Measurements from ENCODE around the gene HOXB4.

- TF ChIP-seq CTCF (IDR thresholded peaks at IDR 0.05): no peak
- no peak for TF ChIP-seq POLR2A (IDR thresholded peaks at IDR 0.05; ENCODE audit: low read depth)
- TF ChIP-seq POLR2AphosphoS5 (IDR thresholded peaks at IDR 0.05): no peak
Measured at GRCh38 chr17:48625495-48626244, 47.5 kb upstream of the HOXB4 start.

Data from esophagus muscularis mucosa (tissue), 3 donors.